Transverse colon (tissue), 4 donors: ENCODE results near the gene LRBA.

Source experiments
- CTCF ChIP-seq, 5 experiments: fragments of 200-600 bp in 3 of 5; fragments of 450-650 bp in 2 of 5; sonication (generic) in 3 of 5; IDR thresholded peaks; 1 replicate in 2 of 5; 2 replicates in 3 of 5; pipeline ENCODE4 v1.5.1; 2016 to 2017; ENCODE audit warnings: antibody characterized with exemption in 5 of 5, inconsistent platforms in 3 of 5, mild to moderate bottlenecking in 2 of 5, moderate library complexity in 1 of 5
- POLR2A ChIP-seq: fragments of 450-650 bp; IDR thresholded peaks from one replicate; pipeline ENCODE4 v1.6.1; 2016; ENCODE audit warnings: antibody characterized with exemption, mild to moderate bottlenecking, moderate library complexity
- POLR2AphosphoS5 ChIP-seq, 3 donors: sonication (generic); formaldehyde crosslinking; IDR thresholded peaks; one replicate each; pipeline ENCODE4 v1.6.1; 2016; ENCODE audit warnings: antibody characterized with exemption in 3 of 3

GRCh38 chr4:150717952-150718351, 297.1 kb downstream of the LRBA start:
- TF ChIP-seq POLR2AphosphoS5 (IDR thresholded peaks at IDR 0.05), result no peak
- no peak for TF ChIP-seq CTCF (IDR thresholded peaks at IDR 0.05)
- TF ChIP-seq POLR2A, result no peak
